Left hindlimb (tissue), 1 donor: Measurements from ENCODE around the gene ADARB1.
A peak's percentile ranks its signal among the peaks of the same experiment; 100 is the strongest.

ENCODE experiments used
- DNase-seq: peaks from one replicate; pipeline ENCODE4 v3.0.0-alpha.2; 2018

The ADARB1 gene

DNA sequence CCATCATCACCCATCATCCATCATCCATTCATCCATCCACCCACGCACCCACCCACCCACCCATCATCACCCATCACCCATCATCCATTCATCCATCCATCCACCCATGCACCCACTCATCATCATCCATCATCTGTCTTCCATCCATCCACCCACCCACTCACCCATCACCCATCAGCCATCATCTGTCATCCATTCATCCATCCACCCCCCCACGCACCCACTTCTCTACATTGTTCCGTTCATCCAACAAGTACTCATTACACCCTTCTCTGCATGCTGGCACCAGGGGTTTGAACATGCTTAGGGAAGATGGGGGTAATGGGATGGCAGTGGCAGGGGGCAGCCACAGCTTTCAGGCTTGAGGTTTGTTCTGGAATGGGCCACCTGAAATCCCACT is 82.1 kb downstream of the ADARB1 start:
- DNase-seq = no peak

DNA sequence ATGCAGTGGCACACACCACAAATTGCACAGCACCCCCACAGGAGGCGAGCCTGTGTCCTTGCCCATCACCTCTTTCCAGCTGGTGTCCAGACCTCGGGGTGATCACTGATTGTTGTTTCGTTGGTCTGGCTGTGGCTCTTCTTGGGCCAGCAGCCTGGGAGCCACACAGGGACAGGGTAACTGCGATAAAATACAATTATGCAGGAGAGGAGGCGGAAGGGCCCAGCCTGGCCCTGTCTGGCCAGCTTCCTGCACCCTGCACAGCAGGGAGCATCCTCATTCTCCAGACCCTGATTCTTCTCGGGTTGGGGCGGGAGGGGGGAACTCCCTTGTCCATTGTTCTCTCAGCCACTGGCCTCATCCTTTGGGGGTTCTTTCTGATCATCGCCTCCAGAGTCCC is 83.6 kb downstream of the ADARB1 start:
- DNase-seq = no peak

DNA sequence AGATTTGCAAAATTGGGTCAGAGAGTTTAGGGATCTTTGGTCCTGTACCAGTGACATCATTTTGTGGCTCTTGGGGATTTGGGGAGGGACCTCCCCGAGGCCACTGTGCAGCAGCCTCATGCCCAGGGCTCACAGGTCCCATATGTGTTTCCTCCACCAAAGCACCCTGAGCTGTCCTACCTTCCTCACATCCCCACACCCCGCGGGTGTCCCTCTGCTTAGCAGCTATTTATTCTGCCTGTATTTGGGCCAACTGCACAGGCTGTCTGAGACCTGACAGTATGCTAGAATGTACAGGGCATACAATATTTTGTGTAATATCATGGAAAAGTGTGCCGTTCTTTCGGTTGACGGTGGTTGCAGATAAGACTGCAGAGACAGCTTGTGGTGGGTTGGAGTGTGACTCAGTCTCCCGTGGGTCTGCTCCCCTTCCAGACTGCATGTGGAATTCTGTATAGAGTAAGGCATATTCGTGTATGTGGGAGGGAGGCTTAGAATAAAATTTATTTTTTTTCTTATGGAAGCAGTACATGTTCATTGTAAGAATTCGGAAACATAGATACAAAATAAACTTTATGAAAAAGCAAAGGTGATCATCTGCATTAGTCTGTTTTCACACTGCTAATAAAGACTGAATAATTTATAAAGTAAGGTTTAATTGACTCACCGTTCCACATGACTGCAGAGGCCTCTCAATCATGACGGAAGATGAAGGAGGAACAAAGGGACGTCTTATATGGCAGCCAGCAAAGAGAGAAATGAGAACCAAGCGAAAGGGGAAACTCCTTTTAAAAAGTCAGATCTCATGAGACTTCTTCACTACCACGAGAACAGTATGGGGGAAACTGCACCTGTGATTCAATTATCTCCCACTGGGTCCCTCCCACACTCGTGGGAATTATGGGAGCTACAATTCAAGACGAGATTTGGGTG is 84.4 kb downstream of the ADARB1 start:
- DNase-seq = no peak

DNA sequence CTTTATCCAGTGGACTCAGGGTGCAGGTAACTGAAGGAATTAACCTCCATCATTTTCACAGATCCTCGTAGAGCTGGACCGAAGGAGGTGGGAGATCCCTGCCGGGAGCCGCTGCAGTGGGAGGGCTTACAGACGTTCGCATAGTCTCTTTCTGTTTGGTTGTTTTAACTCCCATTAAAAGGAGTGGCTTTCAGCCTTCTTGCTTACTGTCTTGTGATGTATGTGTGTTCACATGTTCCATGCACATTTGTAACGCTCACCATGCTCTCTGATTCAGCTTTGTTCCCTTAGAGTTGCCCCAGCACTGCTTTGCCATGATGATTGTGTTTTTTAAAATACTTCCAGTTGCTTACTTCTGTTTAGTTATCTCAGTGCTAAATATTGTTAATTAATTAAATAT is 85.8 kb downstream of the ADARB1 start:
- DNase-seq = no peak

DNA sequence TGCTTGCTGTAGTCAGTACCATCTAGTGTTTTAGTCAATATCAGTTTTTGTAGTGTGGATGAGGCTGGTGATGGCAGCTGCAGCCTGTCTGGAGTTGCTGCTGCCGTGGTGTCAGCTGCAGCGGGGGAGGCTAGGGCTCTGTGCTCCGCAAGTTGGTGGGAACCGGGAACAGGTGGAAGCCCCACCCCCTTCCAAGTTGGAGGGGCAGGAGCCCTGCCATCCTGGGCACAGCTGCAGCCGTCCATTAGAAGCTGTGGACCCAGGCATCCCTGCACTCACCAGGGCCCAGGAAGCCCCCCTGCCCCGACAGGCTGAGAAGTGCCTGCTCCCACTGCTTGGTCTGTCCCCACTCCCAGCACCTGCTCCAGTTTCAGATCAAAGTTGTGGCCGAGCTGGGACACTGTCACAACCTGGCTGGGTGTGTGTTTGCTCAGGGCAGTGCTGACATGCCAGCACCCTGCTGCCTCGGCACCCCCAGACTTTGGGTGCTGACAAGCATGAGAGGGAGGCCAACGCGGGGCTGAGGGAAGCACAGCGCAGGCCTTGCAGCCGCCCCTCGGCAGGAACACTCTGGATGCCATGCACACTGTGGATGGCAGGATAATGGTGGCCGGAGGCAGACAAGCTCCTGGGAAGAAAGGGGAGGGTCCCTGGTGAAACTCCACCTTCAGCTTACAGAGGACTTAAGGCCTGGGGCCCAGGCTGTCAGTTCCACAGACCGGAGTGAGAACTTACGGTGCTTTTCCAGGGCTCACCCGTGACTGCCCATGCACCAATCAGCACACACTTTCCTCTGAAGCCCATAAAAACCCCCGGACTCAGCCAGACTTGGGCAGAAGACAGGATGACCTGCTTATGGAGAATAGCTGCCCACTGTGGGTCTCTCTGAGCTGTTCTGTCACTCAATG is 86.9 kb downstream of the ADARB1 start:
- DNase-seq = peak; percentile 71

DNA sequence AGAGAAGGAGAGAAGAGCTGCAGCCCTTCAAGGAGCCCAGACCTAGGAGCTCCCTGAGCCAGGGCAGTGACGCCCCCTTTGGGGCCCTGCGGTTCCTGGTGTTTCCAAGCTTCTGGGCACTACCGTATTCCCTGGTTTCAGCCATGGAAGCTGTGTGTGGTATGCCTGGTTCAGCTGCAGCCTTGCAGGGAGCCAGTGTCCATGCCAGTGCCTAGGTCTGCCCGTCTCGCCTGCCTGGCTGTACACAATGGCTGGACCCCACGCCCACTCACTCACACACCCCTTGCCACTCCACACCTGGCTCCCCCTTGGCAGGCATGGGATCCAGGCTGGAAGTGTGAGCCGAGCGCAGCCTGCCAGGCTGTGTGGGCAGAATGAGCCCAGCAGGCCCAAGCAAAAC is 87.7 kb downstream of the ADARB1 start:
- no peak for DNase-seq

DNA sequence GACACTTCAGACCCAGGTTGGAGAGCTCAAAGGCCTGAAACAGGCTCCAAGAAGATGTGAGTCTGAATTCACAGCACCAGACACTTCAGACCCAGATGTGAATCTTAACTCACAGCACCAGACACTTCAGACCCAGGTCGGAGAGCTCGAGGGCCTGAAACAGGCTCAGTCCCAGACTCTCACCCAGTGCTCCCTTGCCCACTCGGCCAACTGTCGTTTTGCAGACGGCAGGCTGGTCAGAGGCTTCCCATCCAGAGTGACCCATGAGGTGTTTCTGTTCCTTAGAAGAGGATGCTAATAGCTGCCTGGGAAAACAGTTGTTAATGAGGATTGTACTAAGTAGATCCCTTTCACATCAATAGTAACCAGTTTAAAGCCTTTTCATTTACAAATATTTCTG is 88.4 kb downstream of the ADARB1 start:
- no peak for DNase-seq

DNA sequence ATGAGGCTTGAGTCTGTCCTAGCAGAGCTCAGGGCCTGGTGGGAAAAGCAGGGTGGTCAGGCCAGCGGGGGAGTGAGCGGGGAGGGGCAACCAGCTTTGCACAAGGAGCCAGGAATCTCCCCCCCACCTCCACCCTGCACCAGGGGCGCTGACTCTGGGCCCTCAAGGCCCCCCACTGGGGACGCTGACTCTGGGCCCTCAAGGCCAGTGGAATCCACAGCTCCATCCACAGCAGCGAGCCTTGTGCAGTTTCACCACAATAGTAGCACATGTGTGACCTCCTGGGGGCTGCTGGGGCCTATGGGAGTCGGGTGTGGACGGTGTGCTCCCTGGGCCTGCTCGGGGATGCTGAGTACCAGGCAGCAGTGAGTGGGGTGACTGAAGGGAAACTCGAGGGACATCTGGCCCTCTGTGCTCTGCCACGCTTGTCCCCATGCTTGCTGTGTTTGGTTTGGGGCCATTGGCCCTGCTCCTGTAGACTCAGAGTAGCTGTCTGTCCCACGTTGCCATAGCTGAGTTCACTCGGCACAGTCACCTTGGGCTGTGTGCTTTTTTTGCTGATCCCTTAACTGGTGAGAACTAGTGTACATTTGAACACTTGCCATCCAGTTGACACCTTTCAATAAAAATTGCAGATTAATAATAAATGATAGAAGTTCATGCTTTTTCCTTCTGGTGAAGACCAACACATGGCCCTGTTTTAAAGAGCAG is 89.2 kb downstream of the ADARB1 start:
- DNase-seq = no peak

DNA sequence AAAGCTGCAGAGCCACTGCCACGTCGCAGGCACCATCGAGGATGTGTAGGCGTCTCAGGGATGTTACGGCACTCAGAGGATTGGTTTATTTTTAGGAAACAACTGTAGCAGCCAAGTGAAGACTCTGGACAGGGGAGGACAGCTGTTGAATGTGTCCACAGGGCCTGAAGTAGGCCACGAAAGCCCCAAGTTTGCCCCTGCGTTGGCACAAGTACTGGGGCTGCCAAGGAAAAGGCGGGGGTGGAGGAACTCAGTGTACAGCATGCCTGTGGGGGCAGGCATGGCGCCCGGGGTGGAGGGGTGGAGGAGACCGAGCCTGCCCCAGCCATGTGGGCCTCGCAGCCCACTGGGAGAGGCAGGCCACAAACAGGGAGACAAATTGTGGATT is 89.7 kb downstream of the ADARB1 start:
- DNase-seq = no peak

DNA sequence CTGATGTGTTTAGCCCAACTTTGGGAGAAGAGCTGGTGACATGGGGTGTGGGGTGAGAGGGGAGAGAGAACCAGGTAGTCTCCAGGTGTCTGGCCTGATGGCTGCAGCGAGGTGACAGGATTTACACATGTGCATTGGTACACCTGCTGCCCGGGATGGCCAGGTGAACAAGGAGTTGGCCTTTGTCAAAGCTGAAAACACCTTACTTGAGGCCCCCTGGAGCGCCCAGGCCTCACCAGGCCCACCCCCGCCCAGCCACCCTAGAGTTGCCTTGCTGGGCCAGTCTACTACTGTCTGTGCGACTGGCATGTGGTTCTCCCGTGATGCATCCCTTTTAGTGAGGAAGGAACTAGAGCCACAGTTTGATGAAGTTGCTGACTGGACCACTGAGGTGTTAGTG is 90.5 kb downstream of the ADARB1 start:
- DNase-seq = no peak

DNA sequence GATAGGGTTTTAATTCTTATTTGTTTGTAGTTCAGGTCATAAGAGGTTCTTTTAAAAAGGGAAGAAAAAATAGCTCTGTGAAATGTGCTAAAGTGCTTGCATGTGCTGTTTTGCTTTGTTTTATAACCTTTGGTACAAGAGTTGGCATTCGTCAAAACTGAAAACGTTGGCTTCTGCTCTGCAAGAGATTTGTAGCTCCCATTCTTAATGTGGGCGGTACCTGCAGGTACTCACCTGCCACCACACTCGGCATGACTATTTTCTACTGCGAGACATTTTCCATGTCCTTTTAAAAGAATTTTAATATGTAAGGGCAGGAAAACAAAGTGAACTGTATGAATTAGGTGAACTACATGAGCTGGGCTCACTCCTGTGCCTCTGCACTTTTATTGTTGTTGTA is 92.6 kb downstream of the ADARB1 start:
- no peak for DNase-seq

DNA sequence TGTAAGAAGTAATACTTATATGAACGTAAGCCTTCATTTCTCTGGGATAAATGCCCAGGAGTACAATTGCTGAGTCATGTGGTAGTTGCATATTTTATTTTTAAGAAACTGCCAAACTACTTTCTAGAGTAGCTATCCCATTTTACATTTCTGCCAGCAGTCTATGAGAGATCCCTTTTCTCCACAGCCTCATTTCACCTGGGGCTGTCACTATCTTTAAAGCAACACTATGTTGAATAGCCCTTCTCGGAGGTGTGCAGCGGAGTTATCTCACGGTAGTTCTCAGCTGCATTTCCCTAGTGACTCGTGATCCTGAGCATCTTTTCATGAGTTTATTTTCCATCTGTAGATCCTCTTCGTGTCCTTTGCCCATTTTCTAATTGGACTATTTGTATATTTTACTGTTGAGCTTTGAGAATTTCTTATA is 93.4 kb downstream of the ADARB1 start:
- DNase-seq = no peak

DNA sequence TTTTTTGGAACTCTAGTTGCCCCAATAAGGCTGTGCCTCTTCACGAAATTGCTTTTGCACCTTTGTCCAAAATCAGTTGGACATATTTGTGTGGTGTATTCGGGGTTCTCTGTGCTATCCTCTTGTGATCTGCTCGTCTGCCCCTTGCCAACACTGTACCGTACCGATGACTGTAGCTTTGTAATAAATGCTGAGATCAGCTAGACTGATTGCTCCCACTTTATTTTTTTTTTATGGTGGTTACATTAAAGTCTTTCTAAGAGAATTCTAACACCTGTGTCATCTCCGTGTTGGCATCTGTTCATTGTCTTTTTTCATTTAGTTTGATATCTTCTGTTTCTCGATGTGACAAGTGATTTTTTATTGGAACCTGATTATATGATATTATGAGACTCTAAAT is 94.1 kb downstream of the ADARB1 start:
- DNase-seq = no peak

DNA sequence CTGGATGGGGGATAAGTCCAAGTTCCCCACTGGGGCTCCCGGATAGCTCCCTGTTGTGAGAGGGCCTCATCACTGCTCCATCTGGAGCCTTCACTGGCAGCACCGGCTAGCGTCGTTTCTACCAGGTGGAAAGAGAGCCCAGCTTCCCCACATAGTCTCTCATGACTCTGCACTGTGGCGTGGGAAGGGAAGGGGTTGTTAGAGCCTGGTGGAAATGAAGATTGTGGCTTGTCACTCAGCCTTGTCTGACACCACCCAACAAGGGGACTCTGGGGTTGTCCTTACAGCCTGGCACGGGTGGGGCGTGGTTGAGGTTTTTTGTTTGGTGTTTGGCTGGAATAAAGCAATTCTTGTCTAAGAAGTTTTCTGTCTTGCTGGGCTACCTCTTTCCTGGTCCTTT is 94.6 kb downstream of the ADARB1 start:
- DNase-seq = no peak

DNA sequence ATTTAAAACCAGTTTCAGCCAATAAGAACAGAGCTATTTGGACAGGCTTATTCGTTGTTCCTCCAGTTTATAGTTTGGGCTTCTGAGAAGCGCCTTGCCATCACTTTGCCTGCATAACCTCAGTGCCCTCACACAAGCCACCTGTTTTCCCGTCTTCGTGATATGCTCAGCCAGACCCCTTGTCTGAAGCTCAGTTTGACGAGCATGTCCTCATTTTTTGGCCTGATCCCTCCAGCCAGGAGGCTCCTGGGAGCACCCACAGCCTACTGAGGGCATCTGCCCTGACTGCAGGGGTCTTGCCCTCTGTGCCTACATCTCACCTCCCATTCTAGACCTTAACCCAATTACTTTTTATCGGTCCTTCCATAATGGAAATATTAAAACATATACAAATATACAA is 95.3 kb downstream of the ADARB1 start:
- no peak for DNase-seq

DNA sequence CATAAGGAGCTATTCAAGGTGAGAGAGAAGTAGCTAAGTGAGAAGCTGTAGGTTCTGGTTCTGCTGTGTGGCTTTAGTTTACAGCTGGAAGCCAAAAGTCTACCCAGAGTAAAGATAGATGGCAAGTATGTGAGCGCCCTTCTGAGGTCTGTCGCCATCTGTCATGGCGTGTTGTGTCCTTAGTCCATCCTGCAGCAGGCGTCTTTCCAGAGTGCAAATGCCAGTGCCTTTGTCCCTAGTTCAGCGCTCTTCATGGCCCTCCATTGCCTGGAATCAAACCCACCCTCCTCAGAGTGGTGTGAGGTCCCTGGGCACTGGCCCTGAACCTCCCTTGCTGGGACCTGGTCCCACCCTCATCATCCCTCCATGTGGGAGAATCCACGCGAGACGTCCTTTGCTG is 96.6 kb downstream of the ADARB1 start:
- DNase-seq = no peak

DNA sequence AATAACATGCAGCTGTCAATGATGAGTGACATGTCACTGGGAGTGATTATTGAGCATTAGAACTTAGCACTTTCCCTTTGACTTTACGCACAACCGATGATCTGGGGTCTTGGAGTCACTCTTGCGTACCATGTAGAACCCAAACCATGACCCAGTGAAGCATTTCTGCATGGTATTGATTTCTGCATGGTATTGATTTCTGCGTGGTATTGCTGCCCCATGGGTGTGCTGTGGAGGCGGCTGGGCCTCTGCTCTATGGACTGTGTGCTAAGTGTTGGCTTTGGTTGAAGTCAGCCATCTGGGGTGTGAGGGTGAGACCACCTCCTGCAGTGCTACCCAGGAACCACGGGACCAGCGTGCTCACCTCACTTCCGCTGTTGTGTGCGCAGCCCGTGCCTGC is 98.0 kb downstream of the ADARB1 start:
- DNase-seq = no peak

DNA sequence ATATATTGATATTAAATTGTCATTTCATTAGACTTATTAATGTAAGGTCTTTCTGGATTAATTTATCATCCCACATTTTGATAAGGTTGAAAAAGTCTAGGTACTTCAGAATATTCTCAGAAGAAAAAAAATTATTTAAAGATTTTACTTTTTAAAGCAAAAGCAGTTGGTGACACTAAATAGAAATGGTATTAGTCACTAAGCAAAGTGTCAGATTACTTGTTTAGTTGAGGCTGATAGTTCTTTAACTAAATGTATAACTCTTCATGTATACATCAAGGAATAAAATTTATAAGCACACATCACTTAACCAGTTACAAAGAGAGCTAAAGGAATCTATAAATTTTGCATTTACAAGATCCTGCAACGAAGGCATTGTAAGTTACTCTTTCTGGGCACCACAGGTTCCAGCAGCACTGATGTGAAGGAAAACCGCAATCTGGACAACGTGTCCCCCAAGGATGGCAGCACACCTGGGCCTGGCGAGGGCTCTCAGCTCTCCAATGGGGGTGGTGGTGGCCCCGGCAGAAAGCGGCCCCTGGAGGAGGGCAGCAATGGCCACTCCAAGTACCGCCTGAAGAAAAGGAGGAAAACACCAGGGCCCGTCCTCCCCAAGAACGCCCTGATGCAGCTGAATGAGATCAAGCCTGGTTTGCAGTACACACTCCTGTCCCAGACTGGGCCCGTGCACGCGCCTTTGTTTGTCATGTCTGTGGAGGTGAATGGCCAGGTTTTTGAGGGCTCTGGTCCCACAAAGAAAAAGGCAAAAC is 101.1 kb downstream of the ADARB1 start:
- no peak for DNase-seq

DNA sequence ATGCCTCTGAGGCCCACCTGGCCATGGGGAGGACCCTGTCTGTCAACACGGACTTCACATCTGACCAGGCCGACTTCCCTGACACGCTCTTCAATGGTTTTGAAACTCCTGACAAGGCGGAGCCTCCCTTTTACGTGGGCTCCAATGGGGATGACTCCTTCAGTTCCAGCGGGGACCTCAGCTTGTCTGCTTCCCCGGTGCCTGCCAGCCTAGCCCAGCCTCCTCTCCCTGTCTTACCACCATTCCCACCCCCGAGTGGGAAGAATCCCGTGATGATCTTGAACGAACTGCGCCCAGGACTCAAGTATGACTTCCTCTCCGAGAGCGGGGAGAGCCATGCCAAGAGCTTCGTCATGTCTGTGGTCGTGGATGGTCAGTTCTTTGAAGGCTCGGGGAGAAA is 101.8 kb downstream of the ADARB1 start:
- no peak for DNase-seq

DNA sequence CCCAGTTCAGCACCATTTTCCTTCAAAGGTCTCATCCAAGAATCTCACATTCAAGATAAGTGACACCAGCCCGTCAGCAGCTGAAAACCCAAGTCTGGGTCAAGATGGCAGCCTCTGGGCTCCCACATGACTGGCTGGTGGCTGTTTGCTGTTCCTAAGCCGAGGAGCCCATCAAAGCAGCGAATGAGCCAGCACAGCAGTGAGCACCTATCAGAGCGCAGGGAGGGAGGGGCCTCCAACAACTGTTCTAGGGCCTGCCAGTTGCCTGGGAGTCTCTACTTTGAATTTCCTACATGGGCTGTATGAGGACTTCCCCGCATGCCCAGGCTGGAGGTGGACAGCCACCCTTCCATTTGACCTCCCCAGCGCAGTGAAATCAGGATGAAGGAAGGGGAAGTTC is 102.7 kb downstream of the ADARB1 start:
- no peak for DNase-seq

DNA sequence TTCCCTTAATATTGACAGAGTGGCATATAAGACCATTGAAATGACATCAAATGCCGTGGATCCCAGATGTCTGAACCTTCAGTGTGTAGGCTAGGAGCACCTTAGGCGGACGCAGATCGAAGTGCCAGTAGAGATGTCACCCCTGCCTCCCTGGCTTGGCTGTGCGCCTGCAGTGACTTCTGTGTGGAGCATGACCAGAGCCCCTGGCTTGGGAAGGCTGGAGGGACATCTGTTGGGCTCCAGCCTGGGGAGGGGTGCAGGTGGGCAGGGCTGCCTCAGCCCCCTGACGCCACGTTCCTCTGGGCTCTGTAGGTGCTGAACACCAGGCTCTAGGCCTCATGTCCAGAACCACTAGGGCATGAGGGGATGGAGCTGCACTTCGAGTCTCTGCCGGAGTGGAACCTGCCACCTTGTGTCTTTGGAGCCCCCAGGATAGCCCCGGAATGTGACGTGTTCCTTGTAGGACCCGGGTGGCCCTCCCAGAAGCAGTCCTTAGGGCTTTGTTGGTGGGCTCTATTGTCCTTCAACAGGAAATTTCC is 103.8 kb downstream of the ADARB1 start:
- no peak for DNase-seq

DNA sequence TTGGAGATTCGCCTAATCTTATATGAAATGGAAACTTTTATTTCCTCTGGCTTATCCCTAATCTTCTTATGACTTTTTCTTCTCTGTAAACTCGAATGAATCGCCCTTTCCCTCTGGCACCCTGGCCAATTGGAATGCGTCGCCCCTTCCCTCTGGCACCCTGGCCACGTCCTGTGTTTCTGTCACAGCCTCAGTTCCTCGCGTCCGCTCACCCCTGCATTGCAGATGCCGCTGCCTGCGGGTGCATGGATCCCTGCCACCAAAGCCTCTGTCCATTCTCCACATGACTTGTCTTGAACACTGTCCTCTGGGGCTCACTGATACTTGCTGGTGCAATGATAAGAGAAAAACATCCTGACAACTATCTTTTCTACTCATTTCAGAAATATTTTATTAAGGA is 104.6 kb downstream of the ADARB1 start:
- no peak for DNase-seq
